ENCODE data around the gene SET.
"Not testable (repeated sequence)": the region's sequence is repeated elsewhere in the genome, so short reads cannot be mapped to it uniquely, and the experiment has no call there.

SET gene

GRCh38 chr9:128651798-128652197 lies 37.2 kb upstream of the SET start:
- Histone ChIP-seq H3K4me1 (no peaks in the 10 kb centered on the region), H3K36me3 (no peaks in the 10 kb centered on the region; the same call in 1 of the 2 replicates), H3K9me3 (no peaks in the 10 kb centered on the region), H3K4me3 (ENCODE audit: low read depth, low read length) (no peak overlapping the region), H3K27me3 (no peaks in the 10 kb centered on the region)
- no peak for DNase-seq
- TF ChIP-seq, protein P1, sequence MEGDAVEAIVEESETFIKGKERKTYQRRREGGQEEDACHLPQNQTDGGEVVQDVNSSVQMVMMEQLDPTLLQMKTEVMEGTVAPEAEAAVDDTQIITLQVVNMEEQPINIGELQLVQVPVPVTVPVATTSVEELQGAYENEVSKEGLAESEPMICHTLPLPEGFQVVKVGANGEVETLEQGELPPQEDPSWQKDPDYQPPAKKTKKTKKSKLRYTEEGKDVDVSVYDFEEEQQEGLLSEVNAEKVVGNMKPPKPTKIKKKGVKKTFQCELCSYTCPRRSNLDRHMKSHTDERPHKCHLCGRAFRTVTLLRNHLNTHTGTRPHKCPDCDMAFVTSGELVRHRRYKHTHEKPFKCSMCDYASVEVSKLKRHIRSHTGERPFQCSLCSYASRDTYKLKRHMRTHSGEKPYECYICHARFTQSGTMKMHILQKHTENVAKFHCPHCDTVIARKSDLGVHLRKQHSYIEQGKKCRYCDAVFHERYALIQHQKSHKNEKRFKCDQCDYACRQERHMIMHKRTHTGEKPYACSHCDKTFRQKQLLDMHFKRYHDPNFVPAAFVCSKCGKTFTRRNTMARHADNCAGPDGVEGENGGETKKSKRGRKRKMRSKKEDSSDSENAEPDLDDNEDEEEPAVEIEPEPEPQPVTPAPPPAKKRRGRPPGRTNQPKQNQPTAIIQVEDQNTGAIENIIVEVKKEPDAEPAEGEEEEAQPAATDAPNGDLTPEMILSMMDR (IDR thresholded peaks at IDR 0.05; ENCODE audit: low read depth, low read length): no peak

DNA sequence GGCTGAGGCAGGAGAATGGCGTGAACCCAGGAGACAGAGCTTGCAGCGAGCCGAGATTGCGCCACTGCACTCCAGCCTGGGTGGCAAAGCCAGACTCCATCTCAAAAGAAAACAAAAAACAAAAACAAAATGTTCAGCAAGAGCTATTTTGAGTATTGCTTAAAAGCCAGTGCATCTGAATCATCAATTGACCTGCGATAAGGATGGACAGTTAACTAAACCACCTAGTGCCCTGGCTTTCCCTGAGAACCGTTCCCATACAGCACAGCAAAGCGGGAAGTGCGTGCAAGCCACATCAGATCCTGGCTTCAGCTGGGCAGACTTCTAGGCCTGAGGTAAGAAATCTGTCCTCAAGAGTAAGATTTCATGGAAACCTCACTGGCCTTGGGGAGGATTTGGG lies 35.1 kb upstream of the SET start:
- DNase-seq: no peak
- H3K9me3 ChIP-seq: no peaks in the 10 kb centered on the region
- H3K4me3 ChIP-seq (ENCODE audit: low read depth, low read length): no peak overlapping the region
- no peaks in the 10 kb centered on the region; the same call in 1 of the 2 replicates for H3K36me3 ChIP-seq
- H3K4me1 ChIP-seq: no peaks in the 10 kb centered on the region
- no peaks in the 10 kb centered on the region for H3K27me3 ChIP-seq
- TF ChIP-seq, protein P1 (IDR thresholded peaks at IDR 0.05; ENCODE audit: low read depth, low read length): no peak

DNA sequence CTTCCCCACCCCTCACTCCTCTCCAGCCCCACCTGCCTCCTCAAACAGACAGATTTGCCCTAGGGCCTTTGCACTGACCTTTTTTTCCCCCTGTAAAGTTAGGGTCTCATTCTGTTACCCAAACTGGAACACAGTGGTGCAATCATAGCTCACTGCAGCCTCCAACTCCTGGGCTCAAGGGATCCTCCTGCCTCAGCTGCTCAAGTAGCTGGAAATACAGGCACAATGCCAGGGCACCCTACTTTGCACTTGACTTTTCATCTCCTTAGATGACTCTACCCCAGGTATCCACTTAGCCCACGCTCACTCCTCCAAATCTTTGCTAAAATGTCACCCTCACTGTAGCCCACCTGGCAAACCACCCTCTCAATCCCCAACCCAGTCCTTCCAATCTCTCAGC lies 34.5 kb upstream of the SET start:
- Histone ChIP-seq H3K4me1 (no peaks in the 10 kb centered on the region), H3K9me3 (no peaks in the 10 kb centered on the region), H3K36me3 (no peaks in the 10 kb centered on the region; the same call in 1 of the 2 replicates), H3K27me3 (no peaks in the 10 kb centered on the region), H3K4me3 (ENCODE audit: low read depth, low read length) (no peak overlapping the region)
- TF ChIP-seq, protein P1 (IDR thresholded peaks at IDR 0.05; ENCODE audit: low read depth, low read length): no peak
- DNase-seq: no peak

- peak; percentile 95 for DNase-seq
- Histone ChIP-seq H3K4me3 (ENCODE audit: low read depth, low read length) (peak within 1 kb of the TSS; percentile 69), H3K27me3 (no peaks in the 10 kb centered on the region), H3K9me3 (no peaks in the 10 kb centered on the region), H3K36me3 (no peaks in the 10 kb centered on the region; the same call in 1 of the 2 replicates), H3K4me1 (no peaks in the 10 kb centered on the region)
- TF ChIP-seq, protein P1 (IDR thresholded peaks at IDR 0.05; ENCODE audit: low read depth, low read length): no peak
These were observed 32.3 kb upstream of the SET start, which contains the start of gene DYNC2I2 for GRCh38 chr9:128656416-128657343. TSS of gene DYNC2I2 (minus strand) at chr9:128656847. CDS start at chr9:128656726, 121 bp downstream.

DNA sequence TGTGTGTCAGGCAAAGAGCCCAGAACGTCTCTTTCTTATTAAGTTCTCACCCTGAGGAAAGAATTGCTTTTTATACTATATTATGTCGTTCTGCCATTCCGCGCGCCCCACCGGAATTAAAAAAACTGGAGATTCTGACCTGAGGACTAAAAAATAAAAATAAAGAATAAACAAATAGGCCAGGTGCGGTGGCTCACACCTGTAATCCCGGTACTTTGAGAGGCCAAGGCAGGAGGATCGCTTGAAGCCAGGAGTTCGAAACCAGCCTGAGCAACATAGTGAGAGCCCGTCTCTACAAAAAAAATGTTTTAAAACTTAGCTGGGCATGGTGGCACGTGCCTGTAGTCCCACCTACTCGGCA lies 31.7 kb upstream of the SET start:
- Histone ChIP-seq H3K36me3 (no peaks in the 10 kb centered on the region; the same call in 1 of the 2 replicates), H3K4me3 (ENCODE audit: low read depth, low read length) (peak overlapping the region; percentile 69; the same call in 1 of the 2 replicates), H3K4me1 (no peaks in the 10 kb centered on the region), H3K27me3 (no peaks in the 10 kb centered on the region), H3K9me3 (no peaks in the 10 kb centered on the region)
- no peak for DNase-seq
- TF ChIP-seq, protein P1 (IDR thresholded peaks at IDR 0.05; ENCODE audit: low read depth, low read length): no peak

DNA sequence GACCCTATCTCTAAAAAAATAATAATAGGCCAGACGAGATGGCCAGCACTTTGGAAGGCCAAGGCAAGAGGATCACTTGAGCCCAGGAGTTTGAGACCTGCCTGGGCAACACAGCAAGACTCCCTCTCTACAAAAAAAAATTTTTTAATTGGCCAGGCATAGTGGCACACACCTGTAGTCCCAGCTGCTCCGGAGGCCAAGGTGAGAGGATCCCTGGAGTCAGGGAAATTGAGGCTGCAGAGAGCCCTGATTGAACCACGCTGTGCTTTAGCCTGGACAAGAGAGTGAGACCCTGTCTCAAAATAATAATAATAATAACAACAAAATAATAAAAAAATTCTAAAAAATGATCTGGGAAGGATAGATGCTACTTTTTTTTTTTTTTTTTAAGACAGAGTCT lies 31.2 kb upstream of the SET start:
- TF ChIP-seq, protein P1 (IDR thresholded peaks at IDR 0.05; ENCODE audit: low read depth, low read length): no peak
- H3K36me3 ChIP-seq: no peaks in the 10 kb centered on the region; the same call in 1 of the 2 replicates
- no peaks in the 10 kb centered on the region for H3K27me3 ChIP-seq
- H3K9me3 ChIP-seq: no peaks in the 10 kb centered on the region
- no peak for DNase-seq
- no peaks in the 10 kb centered on the region for H3K4me1 ChIP-seq
- no peak overlapping the region for H3K4me3 ChIP-seq (ENCODE audit: low read depth, low read length)

- H3K4me3 ChIP-seq (ENCODE audit: low read depth, low read length); H3K4me1 ChIP-seq; H3K27me3 ChIP-seq; DNase-seq; H3K36me3 ChIP-seq; H3K9me3 ChIP-seq: not testable (repeated sequence)
These were observed 22.5 kb upstream of the SET start for GRCh38 chr9:128666481-128666941.
